Measurements from ENCODE around the gene LBP. TPM values are rescaled to one million over a fixed set of nuclear protein-coding genes. Genes with fewer than 3 reads are reported as not detected.
"Not testable (repeated sequence)": the region's sequence is repeated elsewhere in the genome, so short reads cannot be mapped to it uniquely, and the experiment has no call there.

The LBP gene
- total RNA-seq, 1 experiment from 2014 or later, result not detected

DNA sequence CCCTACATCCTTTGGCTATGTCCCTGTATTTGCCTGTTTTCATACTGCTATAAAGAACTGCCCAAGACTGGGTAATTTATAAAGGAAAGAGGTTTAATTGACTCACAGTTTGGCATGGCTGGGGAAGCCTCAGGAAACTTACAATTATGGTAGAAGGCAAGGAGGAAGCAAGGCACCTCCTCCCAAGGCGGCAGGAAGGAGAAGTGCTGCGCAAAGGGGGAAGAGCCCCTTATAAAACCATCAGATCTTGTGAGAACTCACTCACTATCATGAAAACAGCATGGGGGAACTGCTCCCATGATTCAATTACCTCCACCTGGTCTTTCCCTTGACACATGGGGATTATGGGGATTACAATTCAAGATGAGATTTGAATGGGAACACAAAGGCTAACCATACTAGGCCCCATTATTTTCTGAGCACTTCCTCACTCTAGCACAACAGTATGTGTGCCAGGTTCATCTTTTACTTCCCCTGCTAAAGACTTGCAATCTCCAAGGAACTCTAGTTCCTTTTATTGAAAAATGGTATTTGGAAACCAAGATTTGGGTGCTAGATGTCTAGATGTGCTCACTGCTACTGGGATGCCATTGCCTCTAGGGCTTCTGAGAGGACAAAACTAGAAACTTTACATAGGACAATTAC is 49.6 kb downstream of the LBP start:
- DNase-seq (ENCODE audit: low read depth), result not testable (repeated sequence)

DNA sequence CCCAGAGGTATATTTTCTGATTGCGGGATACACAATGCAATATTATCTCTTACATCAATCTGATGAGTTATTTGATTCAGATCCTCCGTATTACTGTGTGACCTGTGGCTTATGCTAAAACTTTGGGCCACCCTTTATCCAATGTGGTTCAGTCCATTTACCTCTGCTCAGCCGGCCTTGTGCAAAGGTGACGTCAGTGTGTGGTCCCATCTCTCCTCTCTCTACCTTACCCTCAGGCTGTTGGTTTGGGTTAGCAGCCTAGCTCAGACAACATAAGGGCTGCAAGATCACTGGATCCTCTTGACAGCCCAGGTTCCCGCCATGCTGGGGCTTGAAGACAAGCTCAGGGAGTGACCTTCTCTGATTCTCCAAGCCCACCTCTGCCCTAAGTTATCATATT is 55.8 kb downstream of the LBP start:
- no peak for DNase-seq (ENCODE audit: low read depth)

DNA sequence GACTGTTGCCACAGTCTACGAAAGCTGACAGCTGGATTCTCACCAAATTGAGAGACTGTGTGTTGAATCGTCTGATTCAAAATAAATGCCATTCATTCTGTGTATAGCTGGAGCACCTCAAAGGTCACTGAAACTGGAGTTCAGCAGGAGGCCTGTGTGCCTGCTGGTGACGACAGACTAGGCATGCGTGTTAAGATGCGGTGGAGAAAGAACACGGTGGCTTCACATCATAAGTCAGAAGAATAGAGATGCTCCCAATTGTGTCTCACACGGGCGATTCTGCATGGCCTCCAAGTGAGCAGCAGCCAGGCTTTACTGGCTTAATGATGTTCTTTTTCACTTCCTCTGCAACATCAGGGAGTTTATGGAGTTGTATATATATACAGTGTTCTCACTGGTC is 56.5 kb downstream of the LBP start:
- DNase-seq (ENCODE audit: low read depth), result no peak

DNA sequence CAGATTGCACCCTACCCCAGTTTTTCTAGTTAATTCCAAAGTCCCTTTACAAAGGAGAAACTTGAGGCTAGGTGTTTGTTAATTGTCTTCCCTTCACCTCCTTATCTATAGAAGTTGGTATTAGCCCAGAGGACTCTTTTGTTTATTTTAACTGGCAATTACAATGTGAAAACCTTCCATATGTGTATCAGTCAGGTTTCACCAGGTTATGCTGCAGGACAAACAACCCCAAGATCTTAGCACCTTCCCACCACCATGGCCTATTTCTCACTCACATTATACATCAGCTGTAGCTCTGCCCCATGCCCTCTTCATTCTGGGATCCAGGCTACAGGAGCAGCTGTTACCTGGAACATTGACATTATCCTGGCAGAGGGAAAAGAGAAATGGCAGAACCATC is 57.7 kb downstream of the LBP start:
- DNase-seq (ENCODE audit: low read depth), result no peak

DNA sequence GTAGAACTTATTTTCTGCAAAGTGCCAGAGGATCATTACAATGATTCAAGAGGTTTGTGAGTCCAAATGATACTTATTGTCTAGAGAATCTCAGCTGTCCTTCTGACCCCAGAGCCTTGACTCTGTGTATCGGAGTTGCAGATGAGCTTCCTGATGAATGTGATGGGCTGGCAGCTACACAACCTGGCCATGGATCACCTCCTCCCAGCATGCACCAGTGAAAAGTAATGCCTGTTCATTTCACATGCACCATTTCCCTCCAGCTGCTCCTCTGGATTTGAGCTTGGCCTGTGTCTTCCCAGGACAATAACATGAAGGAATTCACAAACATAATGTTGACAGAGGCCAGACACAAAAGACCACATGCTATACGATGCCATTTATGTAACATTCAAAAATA is 58.9 kb downstream of the LBP start:
- DNase-seq (ENCODE audit: low read depth), result no peak

DNA sequence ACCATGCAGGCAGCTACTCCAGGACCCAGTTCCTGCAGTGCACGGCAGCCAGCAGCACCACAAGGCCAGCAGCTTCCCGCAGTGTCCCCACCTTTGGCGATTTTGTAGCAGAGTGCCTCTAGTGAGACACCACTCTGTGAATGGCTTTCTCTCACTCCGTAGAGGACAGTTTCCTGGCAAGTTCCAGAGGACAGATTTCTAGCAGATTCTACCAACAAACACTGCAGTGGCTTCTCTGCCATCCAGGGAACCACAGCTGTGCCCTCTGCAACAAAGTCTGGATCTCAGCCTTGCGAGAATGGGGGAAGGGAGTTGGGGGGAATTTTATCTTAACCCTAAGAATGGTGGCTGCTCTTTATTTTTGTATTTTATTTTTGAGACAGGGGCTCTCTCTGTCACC is 60.2 kb downstream of the LBP start:
- no peak for DNase-seq (ENCODE audit: low read depth)

DNA sequence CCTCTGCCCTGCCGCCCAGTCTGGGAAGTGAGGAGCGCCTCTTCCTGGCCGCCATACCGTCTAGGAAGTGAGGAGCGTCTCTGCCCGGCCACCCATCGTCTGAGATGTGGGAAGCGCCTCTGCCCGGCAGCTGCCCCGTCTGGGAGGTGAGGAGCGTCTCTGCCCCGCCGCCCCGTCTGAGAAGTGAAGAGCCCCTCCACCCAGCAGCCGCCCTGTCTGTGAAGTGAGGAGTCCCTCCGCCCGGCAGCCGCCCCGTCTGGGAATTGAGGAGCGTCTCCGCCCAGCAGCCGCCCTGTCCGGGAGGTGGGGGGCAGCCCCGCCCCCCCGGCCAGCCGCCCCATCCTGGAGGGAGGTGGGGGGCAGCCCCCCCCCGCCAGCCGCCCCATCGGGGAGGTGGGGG is 61.0 kb downstream of the LBP start:
- DNase-seq (ENCODE audit: low read depth), result no peak

DNA sequence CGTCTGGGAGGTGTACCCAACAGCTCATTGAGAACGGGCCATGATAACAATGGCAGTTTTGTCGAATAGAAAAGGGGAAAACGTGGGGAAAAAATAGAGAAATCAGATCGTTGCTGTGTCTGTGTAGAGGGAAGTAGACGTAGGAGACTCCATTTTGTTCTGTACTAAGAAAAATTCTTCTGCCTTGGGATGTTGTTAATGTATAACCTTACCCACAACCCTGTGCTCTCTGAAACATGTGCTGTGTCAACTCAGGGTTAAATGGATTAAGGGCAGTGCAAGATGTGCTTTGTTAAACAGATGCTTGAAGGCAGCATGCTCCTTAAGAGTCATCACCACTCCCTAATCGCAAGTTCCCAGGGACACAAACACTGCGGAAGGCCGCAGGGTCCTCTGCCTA is 61.5 kb downstream of the LBP start:
- not testable (repeated sequence) for DNase-seq (ENCODE audit: low read depth)

DNA sequence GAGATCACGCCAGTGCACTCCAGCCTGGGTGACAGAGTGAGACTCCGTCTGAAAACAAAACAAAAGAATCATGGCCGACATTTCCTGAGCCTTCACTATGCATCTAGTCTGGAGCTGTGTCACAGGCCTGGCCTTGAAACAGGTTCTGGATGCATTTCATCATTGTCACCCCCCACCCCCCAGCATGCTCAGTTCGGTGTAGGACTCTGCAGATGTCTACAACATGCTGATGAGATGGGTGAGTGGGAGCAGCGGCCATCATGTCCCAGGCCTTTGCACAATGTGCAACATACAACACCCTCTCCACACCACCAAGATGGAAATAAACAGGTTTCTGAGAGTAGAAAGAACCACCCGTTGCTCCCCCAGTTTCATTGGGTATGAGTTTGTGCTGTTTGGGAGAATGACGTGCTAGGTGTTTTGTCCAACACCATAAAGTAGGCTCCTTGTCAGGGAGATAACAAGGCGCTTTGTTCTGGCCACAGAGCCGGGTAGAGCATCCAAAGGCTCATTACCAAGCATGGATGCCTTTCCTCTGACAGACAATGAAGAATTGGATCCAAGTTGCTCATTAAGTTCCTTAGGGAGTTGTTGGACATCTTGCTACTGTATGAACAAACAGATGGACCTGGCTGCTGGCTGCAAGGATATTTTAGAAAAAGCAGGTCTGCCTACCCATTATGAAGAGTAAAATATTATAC is 66.7 kb downstream of the LBP start:
- no peak for DNase-seq (ENCODE audit: low read depth)

DNA sequence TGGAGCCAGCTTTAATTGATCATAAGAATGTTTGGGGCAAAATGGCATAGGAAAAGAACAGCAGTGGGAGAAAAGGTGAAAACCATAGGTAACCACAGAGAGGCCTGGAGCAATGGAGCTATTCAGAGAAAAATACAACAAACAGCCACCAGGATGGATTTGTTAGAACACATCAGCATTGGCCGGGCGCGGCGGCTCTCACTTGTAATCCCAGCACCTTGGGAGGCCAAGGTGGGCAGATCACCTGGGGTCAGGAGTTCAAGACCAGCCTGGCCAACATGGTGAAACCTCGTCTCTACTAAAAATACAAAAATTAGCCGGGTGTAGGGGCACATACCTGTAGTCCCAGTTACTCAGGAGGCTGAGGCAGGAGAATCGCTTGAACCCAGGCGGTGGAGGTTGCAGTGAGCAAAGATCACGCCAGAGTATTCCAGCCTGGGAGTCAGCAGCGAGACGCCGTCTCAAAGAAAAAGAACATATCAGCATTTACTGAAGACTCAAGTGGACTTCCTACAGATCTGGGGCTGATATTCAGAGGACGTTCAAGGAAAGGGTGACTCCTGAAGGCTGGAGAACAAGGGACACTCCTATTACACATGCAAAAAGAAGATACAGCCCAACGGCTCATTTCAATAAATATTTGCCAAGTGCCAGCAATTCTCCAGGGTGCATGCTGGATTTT is 68.6 kb downstream of the LBP start:
- DNase-seq (ENCODE audit: low read depth), result no peak

DNA sequence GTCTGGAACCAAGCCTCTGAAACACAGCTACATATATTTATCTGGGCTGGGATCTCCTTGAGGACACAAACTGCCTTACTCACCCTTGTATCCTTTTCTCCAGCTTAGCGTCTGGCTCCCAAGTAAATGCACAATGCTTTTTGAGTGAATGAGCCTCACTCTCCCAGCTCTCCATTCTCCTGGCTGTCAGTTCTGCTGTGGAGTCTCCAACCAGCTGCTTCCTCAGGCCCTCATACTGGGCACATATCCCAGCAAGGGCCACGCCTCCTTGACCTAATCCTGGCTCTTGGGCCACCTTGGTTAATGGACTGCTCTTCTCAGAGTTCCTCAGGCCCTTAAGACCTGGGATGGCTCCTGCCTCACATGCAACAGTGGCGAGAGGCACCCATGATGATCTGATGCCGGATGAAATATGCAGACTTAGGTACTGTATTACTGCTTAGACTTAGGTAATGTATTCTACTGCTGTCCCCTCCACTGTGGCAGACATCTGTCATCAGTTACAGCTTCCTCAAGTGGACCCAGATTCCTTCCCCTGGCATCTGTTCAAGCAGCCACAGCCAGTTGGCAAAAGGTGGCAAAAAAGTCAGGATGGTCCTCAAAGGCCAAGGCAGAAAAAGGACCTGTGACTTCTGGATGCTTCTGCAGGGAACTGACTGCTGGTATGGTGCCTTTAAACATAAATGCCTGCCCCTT is 72.4 kb downstream of the LBP start:
- peak; percentile 53 for DNase-seq (ENCODE audit: low read depth)

DNA sequence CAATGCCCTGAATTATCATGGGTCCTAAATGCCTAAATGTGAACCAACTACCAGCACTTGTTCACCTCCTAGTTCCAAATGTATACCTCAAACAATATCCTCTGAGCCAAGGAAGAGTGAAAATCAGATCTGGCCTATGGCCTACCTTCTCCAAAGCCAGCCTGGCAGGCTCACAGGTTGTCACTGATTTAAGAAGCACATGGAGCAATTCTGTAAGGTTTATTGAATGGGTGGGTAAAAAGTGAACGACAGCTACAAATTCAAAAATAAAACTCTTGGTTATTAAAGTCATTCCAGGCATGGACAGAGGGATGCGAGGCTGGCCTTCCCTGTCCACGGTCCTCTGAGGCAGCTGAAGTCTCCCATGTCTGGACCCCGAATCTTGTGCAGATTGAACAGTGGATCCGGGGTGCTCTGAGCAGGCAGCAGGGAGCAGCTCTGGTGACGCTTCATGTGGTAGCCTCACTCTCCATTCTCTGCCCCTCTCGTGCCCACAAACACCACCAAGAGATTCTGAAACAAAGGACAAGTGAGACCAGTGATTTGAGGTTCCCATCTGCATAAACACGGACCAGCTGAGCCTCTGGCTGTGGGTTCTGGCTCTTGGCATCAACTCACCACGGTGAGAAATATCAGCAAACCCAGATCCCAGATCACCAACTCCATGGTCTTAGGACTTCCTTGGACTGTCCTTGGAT is 74.3 kb downstream of the LBP start:
- DNase-seq (ENCODE audit: low read depth), result no peak

DNA sequence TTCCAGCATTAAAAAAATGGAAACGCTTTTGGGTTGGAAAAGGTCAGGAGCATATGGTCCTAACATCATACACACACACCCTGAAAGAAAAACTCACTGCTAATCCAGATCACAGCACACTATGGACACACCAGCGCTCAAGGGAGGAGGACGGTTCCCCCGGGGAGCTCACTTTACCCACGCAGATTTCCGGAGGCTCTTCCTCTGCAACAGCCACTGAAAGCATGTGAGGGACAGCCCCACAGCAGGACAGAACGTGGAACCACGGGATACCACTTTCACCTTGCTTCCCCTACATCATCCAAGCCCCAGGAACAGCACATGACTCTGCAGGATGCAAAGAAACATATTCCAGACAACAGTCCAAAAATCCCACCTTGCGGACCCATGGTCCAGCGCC is 75.6 kb downstream of the LBP start:
- no peak for DNase-seq (ENCODE audit: low read depth)

DNA sequence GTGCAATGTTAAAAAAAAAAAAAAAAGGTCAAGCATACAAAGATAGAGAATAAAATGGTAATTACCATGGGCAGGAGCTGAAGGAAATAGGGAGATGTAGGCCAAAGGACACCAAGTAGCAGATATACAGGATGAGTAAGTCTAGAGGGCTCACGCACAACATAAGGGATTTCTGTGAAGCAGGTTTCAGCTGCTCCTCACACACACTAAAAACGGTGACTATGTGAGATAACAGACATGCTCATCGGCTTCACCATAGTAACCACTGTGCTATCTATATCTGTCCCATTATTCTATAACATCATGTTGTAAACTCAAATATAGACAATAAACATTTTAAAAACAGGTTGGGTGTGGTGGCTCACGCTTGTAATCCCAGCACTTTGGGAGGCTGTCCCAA is 77.3 kb downstream of the LBP start:
- no peak for DNase-seq (ENCODE audit: low read depth)

DNA sequence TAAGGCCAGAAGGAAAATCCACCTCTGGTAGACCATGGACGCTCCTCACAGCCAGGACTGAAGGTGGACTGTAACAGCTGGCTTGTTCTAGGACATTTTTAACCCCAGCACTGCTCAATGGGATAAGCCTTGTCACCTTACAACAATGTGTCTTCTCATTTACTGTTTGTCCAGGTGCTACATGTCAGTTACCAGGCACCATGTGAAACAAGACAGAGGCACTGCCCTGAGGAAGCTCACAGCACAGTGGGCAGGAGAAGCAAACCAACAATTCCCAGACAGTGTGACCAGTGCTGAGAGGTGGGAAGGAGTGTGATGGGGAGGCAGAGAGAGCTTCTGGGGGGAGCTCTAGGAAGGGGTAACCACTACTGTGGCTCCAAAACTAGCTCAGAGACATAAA is 78.1 kb downstream of the LBP start:
- no peak for DNase-seq (ENCODE audit: low read depth)

DNA sequence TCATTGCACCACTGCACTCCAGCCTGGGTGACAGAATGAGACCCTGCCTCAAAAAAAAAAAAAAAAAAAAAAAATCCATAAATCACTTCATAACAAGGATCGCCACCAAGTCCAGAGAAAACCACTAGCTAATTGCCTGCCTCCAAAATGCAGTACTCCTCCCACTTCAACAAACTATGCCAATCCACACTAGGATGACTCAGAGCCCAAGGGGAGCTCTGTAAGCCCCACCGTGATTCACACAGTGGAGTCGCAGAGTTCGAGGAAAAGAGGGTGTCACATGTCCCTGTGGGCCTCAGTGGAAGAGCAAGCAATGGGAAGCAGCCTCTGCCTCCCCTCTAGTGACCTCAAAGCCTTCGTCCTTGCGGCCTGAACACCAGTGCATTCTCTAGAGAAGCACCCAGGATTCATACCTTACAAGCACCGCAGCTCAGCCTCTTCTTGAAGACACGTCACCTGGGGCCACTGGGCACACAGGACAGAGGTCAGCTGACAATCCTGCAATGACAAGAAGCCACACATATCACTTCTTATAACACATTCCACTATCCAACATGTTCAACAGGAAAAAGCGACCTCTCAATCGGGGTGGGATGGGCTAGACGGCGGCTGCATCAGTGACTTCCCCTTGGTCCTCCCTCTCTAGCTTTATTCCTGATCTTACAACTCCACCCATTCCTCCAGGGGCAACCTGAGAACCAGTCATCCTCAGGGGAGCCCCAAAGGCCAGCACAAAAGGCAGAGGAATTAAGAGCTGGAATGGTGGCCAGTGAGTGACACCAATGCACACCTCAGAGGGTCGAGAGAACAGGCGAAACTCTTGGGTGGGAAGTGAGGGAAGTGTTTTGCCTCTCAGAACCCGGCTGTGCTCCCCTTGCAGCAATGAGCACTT is 80.0 kb downstream of the LBP start:
- DNase-seq (ENCODE audit: low read depth), result peak; percentile 98

Other genes starting within 250 kb of the LBP start
- 650 and 793 TPM in 2 replicates for gene TGM2, start 181.2 kb upstream of the LBP start, total RNA-seq (2014; rRNA removed; shearing (Covaris generic))
- gene KIAA1755, start 85.7 kb upstream of the LBP start, total RNA-seq (2014; rRNA removed; shearing (Covaris generic)), result 0.59 and 1.1 TPM in 2 replicates
- 0.24 and 0.29 TPM in 2 replicates for gene BPI, start 42.3 kb upstream of the LBP start, total RNA-seq (2014; rRNA removed; shearing (Covaris generic))
- 7.5 and 13.0 TPM in 2 replicates for gene SNHG17, start 88.8 kb downstream of the LBP start, total RNA-seq (2014; rRNA removed; shearing (Covaris generic))
- 30.3 and 33.8 TPM in 2 replicates for gene RALGAPB, start 126.4 kb downstream of the LBP start, total RNA-seq (2014; rRNA removed; shearing (Covaris generic))
- not detected in 2 replicates for gene ADIG, start 234.7 kb downstream of the LBP start, total RNA-seq (2014; rRNA removed; shearing (Covaris generic))

All from RPMI7951 (cell line).